ENCODE measurements around the gene CYB561A3.
A peak's percentile ranks its signal among the peaks of the same experiment; 100 is the strongest.

Gene CYB561A3

GRCh38 chr11:61361741-61362541, at the start of gene CYB561A3, which contains the start of gene TMEM138:
CYB561A3 (minus strand) TSS chr11:61361882; CDS start chr11:61356713, 5,169 bp downstream.
TMEM138 (plus strand) TSS chr11:61362374; CDS start chr11:61364391, 2,017 bp downstream.
- DNase-seq (ENCODE audit: low read depth): peak; percentile 80
- peak within 1 kb of the TSS; percentile 97 for H3K4me3 ChIP-seq (ENCODE audit: low read length)
- no peak for TF ChIP-seq CTCF (conservative IDR thresholded peaks at IDR 0.05; ENCODE audit: low read depth, low read length)

DNA sequence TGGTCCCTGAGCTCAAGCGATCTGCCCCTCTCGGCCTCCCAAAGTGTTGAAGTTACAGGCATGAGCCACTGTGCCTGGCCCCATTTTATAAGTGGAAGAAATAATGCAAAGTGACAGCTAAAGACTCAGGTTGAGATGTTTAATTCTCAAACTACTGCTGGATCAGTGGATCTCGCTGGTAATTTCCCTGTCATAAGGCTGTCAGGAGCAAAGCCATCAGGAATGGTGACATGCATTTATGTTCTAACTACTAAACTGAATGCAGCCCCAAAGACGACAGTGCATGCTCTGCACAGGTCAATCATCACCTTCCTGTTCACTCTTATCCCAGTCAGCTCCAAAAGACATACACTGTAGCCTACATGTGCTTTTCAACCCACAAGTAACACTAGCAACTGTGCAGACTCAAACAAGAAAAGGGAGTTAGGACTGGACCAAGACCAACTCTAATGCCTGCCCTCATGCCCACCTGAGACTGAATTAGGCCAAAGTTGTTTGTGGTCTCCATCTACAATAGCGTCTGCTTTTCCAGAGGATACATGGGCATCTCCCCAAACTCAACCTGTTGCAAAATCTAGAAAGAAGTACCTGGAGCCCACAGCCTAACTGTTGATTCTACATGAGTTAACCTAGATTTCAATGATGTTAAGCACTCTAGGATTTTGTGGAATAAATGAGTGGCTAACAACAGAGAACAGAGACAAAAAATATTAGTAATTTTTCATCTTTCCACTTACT, 45.5 kb upstream of the CYB561A3 start:
- DNase-seq (ENCODE audit: low read depth): no peak
- TF ChIP-seq CTCF (conservative IDR thresholded peaks at IDR 0.05; ENCODE audit: low read depth, low read length): no peak
- H3K4me3 ChIP-seq (ENCODE audit: low read length): no peak overlapping the region

DNA sequence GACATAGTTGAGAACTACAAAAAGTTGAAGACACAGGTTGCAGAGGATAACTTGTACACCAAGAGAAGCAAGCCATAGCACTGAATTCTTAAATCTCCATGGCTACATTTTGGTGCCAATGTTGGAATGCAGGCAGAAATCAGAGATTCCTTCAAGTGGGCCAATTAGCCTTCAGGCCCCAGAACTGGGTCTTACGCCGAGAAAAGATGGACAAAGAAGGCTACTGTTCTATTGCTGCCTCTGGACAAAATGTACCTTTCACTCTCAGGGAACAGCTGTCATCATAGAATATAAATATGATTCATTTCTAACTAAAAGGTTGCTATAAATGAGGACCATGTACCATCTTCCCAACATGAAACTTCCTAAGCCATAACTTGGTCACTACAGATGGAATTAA, 44.4 kb upstream of the CYB561A3 start:
- no peak for DNase-seq (ENCODE audit: low read depth)
- no peak overlapping the region for H3K4me3 ChIP-seq (ENCODE audit: low read length)
- no peak for TF ChIP-seq CTCF (conservative IDR thresholded peaks at IDR 0.05; ENCODE audit: low read depth, low read length)

DNA sequence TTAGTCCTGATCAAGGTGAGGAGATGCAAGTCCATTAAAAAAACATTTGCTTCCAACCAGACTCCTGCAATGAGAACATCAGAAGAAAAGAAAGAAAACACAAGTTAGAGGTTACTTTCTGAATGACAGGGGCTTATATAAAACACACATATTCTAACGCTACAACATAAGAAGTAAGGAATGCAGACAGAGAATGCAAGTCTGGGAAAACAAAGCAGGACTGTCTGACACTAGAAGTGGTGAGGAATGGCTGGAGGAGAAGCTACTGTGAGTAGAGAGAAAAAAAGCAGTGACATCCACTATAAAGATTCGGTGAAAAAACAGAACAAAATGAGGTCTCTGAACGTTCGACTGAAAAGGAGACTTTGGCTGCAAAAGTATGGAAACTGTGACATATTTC, 43.0 kb upstream of the CYB561A3 start:
- no peak overlapping the region for H3K4me3 ChIP-seq (ENCODE audit: low read length)
- TF ChIP-seq CTCF (conservative IDR thresholded peaks at IDR 0.05; ENCODE audit: low read depth, low read length): no peak
- DNase-seq (ENCODE audit: low read depth): no peak

GRCh38 chr11:61404103-61404502, 42.4 kb upstream of the CYB561A3 start:
- TF ChIP-seq CTCF (conservative IDR thresholded peaks at IDR 0.05; ENCODE audit: low read depth, low read length): no peak
- DNase-seq (ENCODE audit: low read depth): no peak
- no peak overlapping the region for H3K4me3 ChIP-seq (ENCODE audit: low read length)

DNA sequence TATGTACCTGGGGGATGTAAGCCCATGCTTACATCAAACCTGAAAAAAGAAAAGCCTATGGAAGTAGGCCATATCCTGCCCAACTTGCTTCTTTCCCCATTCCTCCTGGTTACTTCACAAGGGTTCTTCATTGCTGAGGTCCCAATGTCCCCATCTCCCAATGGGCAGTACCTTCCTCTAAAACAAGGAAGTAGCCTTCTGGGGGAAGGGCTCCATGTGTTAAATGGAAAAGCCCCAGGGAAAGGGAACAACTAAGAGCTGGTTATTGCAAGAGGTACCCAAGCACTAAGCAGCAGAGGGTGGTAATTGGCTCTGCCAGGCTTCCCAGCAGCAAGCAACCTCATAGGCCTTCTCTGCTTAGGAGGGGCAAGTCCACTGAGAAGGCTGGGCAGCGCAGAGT, 42.0 kb upstream of the CYB561A3 start:
- no peak for DNase-seq (ENCODE audit: low read depth)
- TF ChIP-seq CTCF (conservative IDR thresholded peaks at IDR 0.05; ENCODE audit: low read depth, low read length): no peak

More for the DNA sequence above, 42.0 kb upstream of the CYB561A3 start:
- H3K4me3 ChIP-seq (ENCODE audit: low read length): no peak overlapping the region
